Choroid plexus epithelial cell (primary cell): ENCODE data around the gene HINFP.

Source experiments
- DNase-seq: peaks from one replicate; pipeline ENCODE4 v3.0.0-alpha.2; 2010; ENCODE audit warnings: low read depth
- H3K4me3 ChIP-seq: 2 replicates; pipeline ENCODE4 v1.5.1; 2011; ENCODE audit warnings: low read depth, mild to moderate bottlenecking, control low read depth, low read length, moderate library complexity
- CTCF ChIP-seq: conservative IDR thresholded peaks from 2 replicates; pipeline ENCODE4 v1.5.1; 2011; ENCODE audit warnings: low read depth, mild to moderate bottlenecking, control low read depth, inconsistent platforms, low read length, moderate library complexity

Gene HINFP

GRCh38 chr11:119087123-119087522 lies 34.3 kb upstream of the HINFP start:
- no peak overlapping the region for H3K4me3 ChIP-seq
- TF ChIP-seq CTCF = no peak
- no peak for DNase-seq

- TF ChIP-seq CTCF = no peak
- no peak for DNase-seq
- no peak overlapping the region for H3K4me3 ChIP-seq
These were observed 33.6 kb upstream of the HINFP start for GRCh38 chr11:119087747-119088241.

GRCh38 chr11:119088406-119088805 lies 33.0 kb upstream of the HINFP start:
- no peak for DNase-seq
- no peak overlapping the region for H3K4me3 ChIP-seq
- no peak for TF ChIP-seq CTCF

- no peak for DNase-seq
- no peak for TF ChIP-seq CTCF
These were observed 32.1 kb upstream of the HINFP start for GRCh38 chr11:119089319-119089718.

GRCh38 chr11:119091178-119091577 lies 30.2 kb upstream of the HINFP start:
- no peak overlapping the region for H3K4me3 ChIP-seq
- no peak for TF ChIP-seq CTCF
- no peak for DNase-seq

More at GRCh38 chr11:119089319-119089718, 32.1 kb upstream of the HINFP start:
- H3K4me3 ChIP-seq = no peak overlapping the region

- no peak for TF ChIP-seq CTCF
- no peak overlapping the region for H3K4me3 ChIP-seq
- DNase-seq = no peak
These were observed 29.2 kb upstream of the HINFP start for GRCh38 chr11:119091966-119092879.
